GM18511 (cell line): ENCODE data around the gene FADS2.
A peak's percentile ranks its signal among the peaks of the same experiment; 100 is the strongest.

Experiments used
- ATAC-seq: cut with Tn5 transposase; IDR thresholded peaks from one replicate; pipeline ENCODE4 v1.9.1; 2021; ENCODE audit warnings: mild to moderate bottlenecking, moderate library complexity; ENCODE audit not compliant: unreplicated experiment

FADS2 gene

GRCh38 chr11:61827571-61828378 is at the start of gene FADS2:
TSS of gene FADS2 (plus strand) at chr11:61828300. CDS start at chr11:61828391, 91 bp downstream.
- peak; percentile 82 for ATAC-seq

GRCh38 chr11:61778357-61778886 is 49.7 kb upstream of the FADS2 start:
- ATAC-seq, result no peak

GRCh38 chr11:61778920-61779650 is 49.0 kb upstream of the FADS2 start:
- no peak for ATAC-seq

- ATAC-seq, result no peak
These were observed 48.2 kb upstream of the FADS2 start for GRCh38 chr11:61779666-61780525.

GRCh38 chr11:61780581-61781162 is 47.4 kb upstream of the FADS2 start:
- no peak for ATAC-seq

- ATAC-seq, result no peak
These were observed 46.5 kb upstream of the FADS2 start for GRCh38 chr11:61781585-61781984.

- no peak for ATAC-seq
These were observed 45.8 kb upstream of the FADS2 start for GRCh38 chr11:61782299-61782698.

GRCh38 chr11:61782841-61783240 is 45.3 kb upstream of the FADS2 start:
- ATAC-seq, result no peak

- ATAC-seq, result no peak
These were observed 44.2 kb upstream of the FADS2 start for GRCh38 chr11:61783717-61784505.

- ATAC-seq, result no peak
These were observed 43.6 kb upstream of the FADS2 start for GRCh38 chr11:61784506-61784805.

GRCh38 chr11:61785837-61786402 is 42.2 kb upstream of the FADS2 start:
- ATAC-seq, result no peak

- ATAC-seq, result no peak
These were observed 40.1 kb upstream of the FADS2 start for GRCh38 chr11:61787928-61788491.

- peak; percentile 32 for ATAC-seq
These were observed 36.3 kb upstream of the FADS2 start for GRCh38 chr11:61791737-61792309.

- ATAC-seq, result peak; percentile 90
These were observed 35.6 kb upstream of the FADS2 start, which contains the start of the genes FEN1 and TMEM258 for GRCh38 chr11:61792310-61793082. TSS of gene FEN1 (plus strand) at chr11:61792911. CDS start at chr11:61795362, 2,451 bp downstream. TSS of gene TMEM258 (minus strand) at chr11:61792599. CDS start at chr11:61792558, 41 bp downstream.

GRCh38 chr11:61793083-61793828 is 34.8 kb upstream of the FADS2 start:
- peak; percentile 22 for ATAC-seq

- no peak for ATAC-seq
These were observed 34.3 kb upstream of the FADS2 start for GRCh38 chr11:61793829-61794204.

GRCh38 chr11:61794579-61794978 is 33.5 kb upstream of the FADS2 start:
- ATAC-seq, result no peak
